OCI-M2 (cell line): ENCODE measurements around the gene SLC40A1.

Source experiments
- DNase-seq: peaks from one replicate; lab custom pipeline; 2025; ENCODE audit not compliant: unreplicated experiment; lab: John Stamatoyannopoulos, UW

Gene SLC40A1

GRCh38 chr2:189574793-189575475 lies 5.7 kb downstream of the SLC40A1 start:
- no peak for DNase-seq

DNA sequence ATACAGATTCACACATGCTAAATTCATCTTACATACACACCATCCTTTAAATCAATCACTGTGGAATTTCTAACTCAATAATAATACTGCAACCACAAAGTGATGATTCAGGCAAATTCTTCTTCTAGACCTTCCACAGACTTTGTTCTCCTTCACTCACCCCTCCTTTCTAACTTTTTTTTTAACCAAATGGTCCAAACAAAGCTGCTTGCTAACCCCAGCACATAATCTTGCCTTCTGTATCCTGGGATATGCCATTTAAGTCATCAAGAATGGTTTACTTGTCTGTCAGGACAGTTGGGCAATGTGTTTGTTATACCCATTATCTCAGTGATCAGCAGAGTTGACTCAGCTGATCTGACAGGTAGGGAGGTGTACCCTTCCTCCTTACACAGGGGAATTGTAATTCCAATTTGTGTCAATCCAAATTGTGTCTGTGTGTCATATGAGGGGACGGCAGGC lies 10.0 kb downstream of the SLC40A1 start:
- no peak for DNase-seq

GRCh38 chr2:189569295-189569910 lies 11.2 kb downstream of the SLC40A1 start:
- DNase-seq, result no peak

- DNase-seq, result no peak
Measured at GRCh38 chr2:189566046-189566445, 14.5 kb downstream of the SLC40A1 start.

DNA sequence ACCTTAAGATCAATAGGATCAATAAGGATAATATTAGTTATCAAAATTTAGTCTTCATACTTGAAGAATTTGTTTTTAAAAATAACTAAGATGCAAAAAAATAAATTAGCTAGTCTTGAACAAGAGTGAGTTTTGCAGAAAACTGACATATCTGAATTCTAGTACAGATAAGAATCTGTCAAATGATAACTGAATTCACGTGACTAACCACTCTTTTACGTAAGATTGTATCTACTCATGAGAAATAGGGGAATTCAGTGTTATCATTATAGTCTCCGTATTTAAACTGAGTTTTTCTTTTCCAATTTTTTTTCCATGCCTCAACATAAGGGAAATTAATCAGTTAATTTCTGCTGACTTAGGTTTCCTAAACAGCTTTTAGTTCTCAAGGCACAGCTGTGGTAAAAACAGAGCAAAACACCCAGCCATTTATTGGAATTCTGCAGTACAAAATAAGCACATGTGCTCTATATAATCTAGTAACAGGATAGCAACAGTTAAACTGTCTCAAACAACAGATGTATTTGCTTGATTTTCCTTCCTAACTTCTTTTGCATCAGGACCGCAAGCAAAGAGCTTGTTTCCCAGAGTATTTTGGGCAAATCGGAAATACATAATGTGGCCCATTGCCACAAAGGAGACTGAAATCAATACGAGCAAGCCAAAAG lies 19.1 kb downstream of the SLC40A1 start:
- DNase-seq, result no peak

DNA sequence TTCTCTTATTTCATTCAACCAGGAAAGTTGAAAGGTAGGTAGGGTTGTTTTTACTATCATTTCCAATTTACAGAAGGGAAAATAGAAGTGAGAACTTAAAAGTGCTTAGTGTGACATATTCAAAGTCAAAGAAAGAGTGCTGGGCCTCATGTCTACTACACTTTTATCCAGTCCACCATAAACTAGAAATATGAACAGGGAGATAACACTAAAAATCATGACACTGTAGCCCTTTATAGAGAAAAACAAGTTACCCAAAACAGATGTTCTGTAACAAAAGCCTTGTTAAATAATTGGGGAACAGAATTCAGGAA lies 20.4 kb downstream of the SLC40A1 start:
- DNase-seq, result no peak

DNA sequence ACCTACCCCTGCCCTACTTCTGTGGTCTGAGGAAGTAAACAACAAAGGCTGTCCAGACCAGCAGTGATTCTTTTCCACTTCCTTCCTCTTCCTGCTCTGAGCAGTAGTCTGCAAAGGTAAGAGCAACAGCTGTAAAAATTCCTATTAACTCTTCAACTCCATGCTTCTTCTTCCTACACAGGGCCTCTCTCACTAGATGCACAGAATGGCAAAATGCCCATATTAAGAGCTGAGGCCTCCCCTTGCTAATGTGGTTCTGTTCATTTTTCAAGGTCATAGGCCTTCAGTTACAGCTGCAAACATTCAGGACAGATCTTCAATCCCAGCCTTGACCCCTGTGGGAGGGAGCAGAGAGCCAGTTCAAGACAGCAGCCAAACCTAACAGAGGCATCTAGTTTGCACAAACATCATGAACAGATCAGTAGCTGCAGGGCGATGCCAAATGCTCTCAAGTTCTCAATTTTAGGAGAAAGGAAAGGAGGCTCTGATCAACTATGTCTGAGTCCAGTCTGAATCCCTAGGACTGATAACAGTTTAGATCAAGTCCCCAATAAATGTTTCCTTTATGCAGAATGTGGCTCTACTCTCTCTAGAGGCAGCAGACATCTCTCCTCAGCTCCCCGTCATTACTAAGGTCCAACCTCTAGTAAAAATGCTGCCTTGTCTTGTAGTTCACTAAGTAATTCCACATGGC lies 20.9 kb downstream of the SLC40A1 start:
- no peak for DNase-seq

DNA sequence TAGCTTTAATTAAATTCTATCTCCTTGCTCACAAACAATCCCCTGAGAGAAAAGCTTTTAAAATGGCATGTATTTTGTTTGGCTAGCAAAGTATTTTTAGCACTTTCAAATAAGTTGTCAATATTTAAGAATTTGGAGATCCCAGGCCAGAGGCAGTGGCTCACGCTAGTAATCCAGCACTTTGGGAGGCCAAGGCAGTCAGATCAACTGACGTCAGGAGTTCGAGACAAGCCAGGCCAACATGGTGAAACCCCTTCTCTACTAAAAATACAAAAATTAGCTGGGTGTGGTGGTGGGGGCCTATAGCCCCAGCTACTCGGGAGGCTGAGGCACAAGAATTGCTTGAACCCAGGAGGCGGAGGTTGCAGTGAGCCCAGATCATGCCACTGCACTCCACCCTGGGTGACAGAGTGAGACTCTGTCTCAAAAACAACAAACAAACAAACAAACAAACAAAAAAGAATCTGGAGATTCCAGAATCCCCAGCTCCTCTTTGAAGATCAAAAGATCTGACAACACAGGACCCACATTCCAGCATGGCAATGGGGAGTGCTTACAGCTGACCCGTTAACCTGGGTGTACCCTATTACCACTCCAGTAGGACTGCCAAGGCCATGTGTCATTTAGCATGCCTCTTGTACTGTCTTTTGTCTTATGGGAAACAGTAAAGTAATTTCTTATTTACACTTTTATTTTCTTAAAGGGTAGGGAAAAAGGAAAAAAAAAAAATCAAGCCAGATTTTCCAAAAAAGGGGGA lies 21.9 kb downstream of the SLC40A1 start:
- DNase-seq, result no peak

DNA sequence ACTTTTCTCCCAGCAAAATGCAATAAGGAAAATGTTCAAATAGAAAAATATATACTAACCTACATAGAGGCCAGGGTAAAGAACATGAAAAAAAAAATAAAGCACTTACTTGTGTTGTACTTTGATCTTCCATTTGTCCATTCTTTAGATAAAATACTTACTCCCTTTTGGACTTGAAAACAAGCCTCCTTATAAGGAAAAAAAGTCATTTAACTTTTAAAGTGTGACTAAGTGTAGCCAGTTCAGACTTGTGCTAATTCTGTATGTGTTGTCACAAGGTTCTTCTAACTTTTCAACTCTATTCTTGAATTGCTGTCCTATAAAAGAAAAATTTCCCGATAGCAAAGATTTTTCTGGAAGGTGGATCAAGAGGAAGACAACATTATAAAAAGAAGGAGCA lies 23.2 kb downstream of the SLC40A1 start:
- DNase-seq, result no peak

DNA sequence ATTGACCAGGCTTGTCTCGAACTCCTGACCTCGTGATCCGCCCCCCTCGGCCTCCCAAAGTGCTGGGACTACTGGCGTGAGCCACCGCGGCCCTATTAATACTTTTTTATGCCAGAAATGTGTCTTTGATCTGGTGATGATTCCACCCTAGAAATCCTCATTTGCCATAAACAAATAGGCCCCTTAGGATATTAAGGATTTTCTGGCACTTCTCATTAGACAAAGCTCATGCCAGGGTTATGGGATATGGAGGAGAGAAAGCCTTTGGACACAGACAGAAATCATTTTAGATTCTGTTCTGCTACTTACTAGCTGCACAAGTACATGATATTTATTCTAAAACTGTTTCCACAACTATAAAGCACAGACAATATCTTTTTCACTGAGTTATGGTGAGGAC lies 24.1 kb downstream of the SLC40A1 start:
- no peak for DNase-seq

- DNase-seq, result no peak
Measured at GRCh38 chr2:189555232-189555631, 25.4 kb downstream of the SLC40A1 start.

DNA sequence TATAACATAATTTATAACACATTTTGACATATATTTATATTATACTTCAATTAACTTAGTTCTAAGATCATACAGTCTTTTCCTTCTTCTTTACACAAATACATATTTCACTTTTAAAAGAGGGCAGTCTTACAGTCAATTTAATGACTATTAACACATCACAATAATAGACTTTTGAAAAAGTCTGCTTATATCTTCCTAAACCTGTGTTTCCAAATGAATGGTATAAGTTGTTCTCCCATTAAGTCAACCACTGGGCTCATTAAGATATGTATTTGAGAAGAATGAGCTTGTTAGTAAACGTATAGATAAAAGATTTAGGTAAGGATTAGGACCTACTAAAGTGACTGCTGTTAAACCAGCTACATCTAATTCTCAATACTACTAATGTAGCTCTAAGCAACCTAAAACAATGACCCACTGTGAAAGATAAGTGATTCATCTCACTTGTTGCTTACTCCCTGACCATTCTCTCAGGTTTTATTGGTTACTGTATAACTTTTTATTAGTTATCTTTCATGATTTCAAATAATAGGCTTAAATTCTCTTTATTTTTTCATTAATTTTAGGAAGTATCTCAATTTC lies 27.0 kb downstream of the SLC40A1 start:
- no peak for DNase-seq

DNA sequence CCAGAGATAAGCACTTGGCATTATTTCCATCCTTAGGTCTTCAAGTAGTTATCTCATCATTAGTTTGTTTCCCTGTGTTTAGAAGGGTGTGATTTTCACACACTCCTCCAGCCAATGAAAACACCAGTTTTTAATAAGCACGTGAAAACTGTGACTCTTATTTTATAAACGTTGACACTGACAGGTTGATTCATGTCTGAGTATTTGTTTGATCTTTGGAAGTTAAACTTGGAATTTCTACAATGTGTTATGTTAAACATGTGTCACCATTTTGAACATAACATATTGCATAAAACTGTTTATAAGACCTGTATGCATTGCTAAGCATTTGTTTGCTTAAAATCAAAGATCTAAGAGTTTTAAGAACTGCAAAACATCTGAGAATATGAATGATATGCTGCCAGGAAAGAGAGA lies 27.6 kb downstream of the SLC40A1 start:
- no peak for DNase-seq

GRCh38 chr2:189552334-189552990 lies 28.1 kb downstream of the SLC40A1 start:
- DNase-seq, result no peak

- DNase-seq, result no peak
Measured at GRCh38 chr2:189551808-189552207, 28.8 kb downstream of the SLC40A1 start.

DNA sequence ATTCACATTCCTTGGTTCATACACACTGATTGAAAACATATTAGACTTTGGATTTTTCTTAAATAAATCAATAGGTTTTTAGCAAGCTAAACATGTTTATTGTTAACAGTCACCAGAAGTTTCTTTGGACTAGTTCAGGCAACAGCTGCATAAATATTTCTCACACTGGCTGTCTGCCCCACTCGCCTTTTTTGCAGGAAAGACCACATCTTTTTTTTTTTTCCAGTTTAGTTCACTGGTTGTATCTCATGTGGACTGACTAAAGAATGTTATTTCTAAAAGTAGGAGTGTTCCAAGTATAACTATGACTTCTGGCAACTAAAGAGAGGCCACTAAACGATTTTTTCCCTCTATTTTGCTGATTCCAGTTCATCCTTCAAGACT lies 31.1 kb downstream of the SLC40A1 start:
- no peak for DNase-seq

DNA sequence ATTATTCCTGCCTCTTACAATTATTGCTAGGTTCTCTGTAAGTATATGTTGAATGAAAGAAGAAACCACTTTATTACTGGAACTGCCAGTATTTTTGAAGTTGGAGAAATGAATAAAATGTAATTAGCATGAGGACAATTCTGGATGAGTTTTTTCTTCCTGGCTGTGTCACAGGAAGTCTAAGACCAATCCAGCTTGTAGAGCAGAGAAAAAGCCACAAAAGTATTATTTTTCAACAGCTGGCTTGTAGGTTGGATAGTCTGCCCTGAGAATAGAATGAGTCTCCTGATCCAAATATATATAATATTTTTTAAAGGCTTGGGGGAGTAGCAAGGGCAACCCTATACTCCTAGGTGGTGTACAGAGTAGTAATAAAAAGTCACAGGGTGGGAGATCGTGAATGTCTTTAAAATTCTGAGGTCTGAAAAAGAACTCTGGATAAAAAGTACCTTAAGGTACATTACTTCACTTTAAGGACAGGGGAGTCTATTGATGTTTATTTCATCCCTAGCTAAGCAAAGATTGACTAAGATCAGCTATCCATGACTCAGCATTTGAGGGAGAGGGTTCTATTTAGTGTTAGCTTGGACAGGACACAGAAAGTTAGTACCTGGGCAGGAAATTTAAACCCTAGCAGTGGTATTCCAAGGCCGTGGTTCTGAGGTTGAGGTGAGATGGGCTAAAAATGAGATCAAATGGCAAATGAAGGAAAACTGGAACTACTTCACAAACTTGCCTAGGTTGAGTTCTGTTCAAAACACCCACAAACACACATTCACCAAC lies 31.7 kb downstream of the SLC40A1 start:
- no peak for DNase-seq

GRCh38 chr2:189545418-189545817 lies 35.2 kb downstream of the SLC40A1 start:
- no peak for DNase-seq

DNA sequence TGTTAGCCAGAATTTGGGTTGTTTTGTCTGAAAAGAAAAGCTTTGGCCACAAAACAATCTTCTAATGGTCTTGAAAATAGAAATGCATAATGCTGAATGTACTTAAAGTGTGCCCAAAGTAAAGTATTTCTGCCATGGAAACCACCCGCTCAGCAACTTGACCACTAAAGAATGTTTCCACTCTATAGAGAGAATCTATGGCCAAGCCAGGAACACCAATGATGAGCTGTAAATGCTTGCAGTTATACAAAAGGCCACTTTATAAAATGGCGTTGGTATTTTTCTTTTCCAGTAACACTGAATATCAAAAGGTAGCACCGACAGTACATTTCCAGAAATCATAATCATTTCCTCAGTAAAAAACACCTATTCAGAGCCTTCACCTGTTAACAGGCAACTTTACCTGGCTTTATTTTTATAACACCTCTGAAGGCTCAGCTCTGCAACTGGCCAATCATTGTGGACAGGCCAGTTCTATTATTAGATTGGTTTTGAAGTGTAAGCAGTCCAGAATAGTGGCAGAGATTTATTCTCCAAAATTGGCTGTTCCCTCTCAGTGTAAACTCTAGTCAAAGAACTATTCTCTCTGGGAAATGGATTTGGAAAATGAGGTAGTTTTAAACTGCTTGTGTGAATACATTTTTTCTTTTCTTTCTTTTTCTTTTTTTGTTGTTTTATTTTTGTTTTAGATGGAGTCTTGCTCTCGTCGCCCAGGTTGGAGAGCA lies 36.1 kb downstream of the SLC40A1 start:
- no peak for DNase-seq
